SK-N-SH (cell line): ENCODE data around the gene TEP1. TPM values are rescaled to one million over a fixed set of nuclear protein-coding genes. Genes with fewer than 3 reads are reported as not detected.

Source experiments
- CTCF ChIA-PET: fragments of 300-600, 350-600 bp; formaldehyde crosslinking; extraction: SDS; loops from one replicate; lab custom pipeline; 2021; lab: Yijun Ruan, JAX
- POLR2A ChIA-PET: fragments of 350-600 bp; sonication (Branson Sonifier 250); formaldehyde crosslinking; extraction: SDS; loops from one replicate; lab custom pipeline; 2020; ENCODE audit warnings: antibody characterized with exemption, inconsistent platforms; lab: Yijun Ruan, JAX
- DNase-seq: peaks from one replicate; pipeline ENCODE4 v3.0.0; 2012
- H2AFZ ChIP-seq: fragments of 200-600 bp; sonication (generic); 2 replicates; pipeline ENCODE4 v1.8.1; 2016; ENCODE audit warnings: antibody characterized with exemption, mild to moderate bottlenecking, low read depth
- H3F3A ChIP-seq: fragments of 200-600 bp; sonication (generic); replicated peaks from 2 replicates; pipeline ENCODE3; 2016; ENCODE audit warnings: antibody characterized with exemption, mild to moderate bottlenecking; ENCODE audit not compliant: insufficient read depth
- H3K27ac ChIP-seq, 2 experiments: fragments of 200-500 bp in 1 of 2; fragments of 200-600 bp in 1 of 2; sonication (Bioruptor generic) in 1 of 2; sonication (generic), shearing (Covaris generic) in 1 of 2; 2 replicates each; pipeline versions ENCODE4 v1.5.1 to v1.6.1; 2014 to 2016; ENCODE audit warnings: low read depth in 2 of 2, inconsistent platforms in 1 of 2, low read length in 1 of 2, mild to moderate bottlenecking in 1 of 2, mixed read lengths in 1 of 2
- H3K27me3 ChIP-seq: fragments of 200-600 bp; sonication (generic), shearing (Covaris generic); 2 replicates; pipeline ENCODE4 v1.6.1; 2016; ENCODE audit warnings: mixed run types; ENCODE audit not compliant: insufficient read depth
- H3K36me3 ChIP-seq, 2 experiments: fragments of 200-500 bp in 1 of 2; fragments of 200-600 bp in 1 of 2; sonication (Bioruptor generic) in 1 of 2; sonication (generic) in 1 of 2; replicated peaks in 1 of 2; 2 replicates each; pipeline versions ENCODE3 to v1.5.1; 2014 to 2016; ENCODE audit warnings: low read length in 1 of 2, mild to moderate bottlenecking in 1 of 2; ENCODE audit not compliant: insufficient read depth in 2 of 2, control insufficient read depth in 1 of 2
- H3K4me1 ChIP-seq, 2 experiments: fragments of 200-500 bp in 1 of 2; fragments of 200-600 bp in 1 of 2; sonication (Bioruptor generic) in 1 of 2; sonication (generic), shearing (Covaris generic) in 1 of 2; 2 replicates each; pipeline versions ENCODE4 v1.5.1 to v1.6.1; 2014 to 2016; ENCODE audit warnings: low read depth in 1 of 2, low read length in 1 of 2, mixed run types in 1 of 2; ENCODE audit not compliant: insufficient read depth in 2 of 2, control insufficient read depth in 1 of 2
- H3K4me2 ChIP-seq: fragments of 200-600 bp; sonication (generic), shearing (Covaris generic); 2 replicates; pipeline ENCODE4 v1.6.1; 2017; ENCODE audit warnings: mixed run types
- H3K4me3 ChIP-seq, 2 experiments: fragments of 200-500 bp in 1 of 2; fragments of 200-600 bp in 1 of 2; sonication (Bioruptor generic) in 1 of 2; sonication (generic), shearing (Covaris generic) in 1 of 2; 2 replicates each; pipeline versions ENCODE4 v1.5.1 to v1.8.1; 2014 to 2016; ENCODE audit warnings: low read depth in 2 of 2, inconsistent platforms in 1 of 2, low read length in 1 of 2, mild to moderate bottlenecking in 1 of 2, mixed read lengths in 1 of 2, moderate library complexity in 1 of 2
- H3K79me2 ChIP-seq: fragments of 200-600 bp; sonication (generic); 2 replicates; pipeline ENCODE4 v1.8.1; 2017; ENCODE audit warnings: mild to moderate bottlenecking; ENCODE audit not compliant: insufficient read depth
- H3K9ac ChIP-seq: fragments of 200-600 bp; sonication (generic); 2 replicates; pipeline ENCODE4 v1.6.1; 2017; ENCODE audit warnings: mixed run types
- H3K9me2 ChIP-seq: fragments of 200-600 bp; sonication (generic); 2 replicates; pipeline ENCODE4 v1.6.1; 2017; ENCODE audit warnings: mixed run types
- H3K9me3 ChIP-seq: fragments of 200-600 bp; sonication (generic); 2 replicates; pipeline ENCODE4 v1.6.1; 2017; ENCODE audit warnings: mixed run types, mild to moderate bottlenecking, moderate library complexity
- H4K20me1 ChIP-seq: fragments of 200-600 bp; sonication (generic); 2 replicates; pipeline ENCODE4 v1.6.1; 2017; ENCODE audit warnings: mild to moderate bottlenecking, mixed run types; ENCODE audit not compliant: insufficient read depth
- CHD2 ChIP-seq: fragments of 150-350 bp; IDR thresholded peaks from 2 replicates; pipeline ENCODE4 v1.6.1; 2018; ENCODE audit warnings: low read length; ENCODE audit not compliant: partially characterized antibody
- ELF1 ChIP-seq: IDR thresholded peaks from 2 replicates; pipeline ENCODE4 v1.4.0; 2012
- FOSL2 ChIP-seq: IDR thresholded peaks from 2 replicates; pipeline ENCODE4 v1.4.0; 2012; ENCODE audit warnings: low read depth, mild to moderate bottlenecking, moderate library complexity, borderline replicate concordance
- FOXM1 ChIP-seq: IDR thresholded peaks from 2 replicates; pipeline ENCODE4 v1.4.0; 2012; ENCODE audit warnings: low read depth, mild to moderate bottlenecking
- GATA2 ChIP-seq: sonication (generic); formaldehyde crosslinking; IDR thresholded peaks from 2 replicates; pipeline ENCODE4 v1.5.0; 2020; ENCODE audit warnings: mild to moderate bottlenecking, missing genetic modification reagents
- JUND ChIP-seq: IDR thresholded peaks from 2 replicates; pipeline ENCODE4 v1.4.0; 2012
- NFIC ChIP-seq: IDR thresholded peaks from 2 replicates; pipeline ENCODE4 v1.4.0; 2012; ENCODE audit warnings: borderline replicate concordance
- NRF1 ChIP-seq: IDR thresholded peaks from 2 replicates; pipeline ENCODE4 v1.6.1; 2012; ENCODE audit warnings: low read depth, mild to moderate bottlenecking, low read length
- RAD21 ChIP-seq: IDR thresholded peaks from 2 replicates; pipeline ENCODE4 v1.6.1; 2012; ENCODE audit warnings: mild to moderate bottlenecking, low read length
- RCOR1 ChIP-seq: fragments of 150-350 bp; IDR thresholded peaks from 2 replicates; pipeline ENCODE4 v1.6.1; 2017; ENCODE audit warnings: antibody characterized with exemption, low read length
- SMC3 ChIP-seq: IDR thresholded peaks from 2 replicates; pipeline ENCODE4 v1.6.1; 2012; ENCODE audit warnings: low read depth, low read length, improper control_type of control experiment
- TAF1 ChIP-seq: IDR thresholded peaks from 2 replicates; pipeline ENCODE4 v1.6.1; 2012; ENCODE audit warnings: low read depth, mild to moderate bottlenecking, low read length, moderate library complexity, borderline replicate concordance
- WGBS: methylation state at CpG from one replicate; pipeline ENCODE4 v1.1.6; 2017; ENCODE audit warnings: low lambda C conversion rate; 5-methylcytosine and 5-hydroxymethylcytosine counted together
- polyA plus RNA-seq, 3 experiments: library from polyadenylated mRNA; depleted of rRNA; stranded (reverse); fragments of >200 nt; gene quantifications; 2 replicates each; pipeline ENCODE4 v1.2.3, GENCODE V29; 2012
- TF ChIP-seq, protein P1 (sequence below): IDR thresholded peaks from 2 replicates; pipeline ENCODE4 v1.4.0; 2012; ENCODE audit warnings: low read depth, borderline replicate concordance
- TF ChIP-seq, protein P2 (sequence below): fragments of 150-350 bp; IDR thresholded peaks from 2 replicates; pipeline ENCODE4 v1.6.1; 2017; ENCODE audit warnings: antibody characterized with exemption, low read length, low read depth, borderline replicate concordance
- TF ChIP-seq, protein P3 (sequence below): fragments of 150-350 bp; IDR thresholded peaks from 2 replicates; pipeline ENCODE4 v1.6.1; 2016; ENCODE audit warnings: mild to moderate bottlenecking, low read depth, low read length
- TF ChIP-seq, protein P4 (sequence below): IDR thresholded peaks from 2 replicates; pipeline ENCODE4; 2012
- TF ChIP-seq, protein P5 (sequence below): fragments of 200-600 bp; sonication (generic); IDR thresholded peaks from 2 replicates; pipeline ENCODE4 v1.6.1; 2017; ENCODE audit warnings: antibody characterized with exemption, mild to moderate bottlenecking, moderate library complexity

TEP1 gene
- polyA plus RNA-seq, 1 of the 3 experiments (the other 2 are of a cell fraction) = 12.1 TPM

DNA sequence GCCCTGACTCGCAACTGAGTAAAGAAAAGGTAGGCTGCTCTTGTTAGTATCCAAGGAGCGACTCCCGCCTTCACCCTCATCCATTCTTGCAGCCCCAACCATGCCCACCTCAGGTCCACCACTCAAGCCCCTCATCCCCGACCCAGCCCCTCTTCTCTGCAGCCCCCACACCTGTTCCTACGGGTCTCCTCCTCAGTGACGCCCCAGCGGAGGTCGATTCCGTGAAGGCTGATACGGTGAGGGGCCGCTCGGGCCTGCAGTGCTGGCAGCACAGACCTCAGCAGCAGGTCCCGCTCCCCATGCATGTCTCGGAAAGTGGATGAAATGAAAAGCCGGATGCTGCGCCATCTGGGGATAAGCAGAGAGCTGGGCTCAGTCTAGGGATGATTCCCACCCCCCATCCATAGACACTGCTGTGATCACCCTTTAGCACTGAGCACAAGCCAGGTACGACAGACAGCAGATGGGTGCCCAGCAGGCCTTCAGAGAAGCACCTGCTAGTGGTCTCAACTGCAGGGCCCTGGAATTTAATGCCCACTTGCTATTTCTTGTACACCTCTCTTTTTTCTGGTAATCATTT is 26.9 kb downstream of the TEP1 start:
- no peak overlapping the region for H3K27ac ChIP-seq
- H3K4me3 ChIP-seq = no peak overlapping the region
- 91% methylated on average over 17 of the region's 17 CpGs for WGBS
- H3K9me2 ChIP-seq = no peaks in the 10 kb centered on the region
- no peak for DNase-seq
- peaks cover 28 to 84% of the 10 kb centered on the region in 2 experiments for H3K36me3 ChIP-seq
- no peak overlapping the region for H2AFZ ChIP-seq
- no peaks in the 10 kb centered on the region for H3F3A ChIP-seq
- no peaks in the 10 kb centered on the region for H3K27me3 ChIP-seq
- POLR2A ChIA-PET = no interaction called here
- TF ChIP-seq, protein P1, sequence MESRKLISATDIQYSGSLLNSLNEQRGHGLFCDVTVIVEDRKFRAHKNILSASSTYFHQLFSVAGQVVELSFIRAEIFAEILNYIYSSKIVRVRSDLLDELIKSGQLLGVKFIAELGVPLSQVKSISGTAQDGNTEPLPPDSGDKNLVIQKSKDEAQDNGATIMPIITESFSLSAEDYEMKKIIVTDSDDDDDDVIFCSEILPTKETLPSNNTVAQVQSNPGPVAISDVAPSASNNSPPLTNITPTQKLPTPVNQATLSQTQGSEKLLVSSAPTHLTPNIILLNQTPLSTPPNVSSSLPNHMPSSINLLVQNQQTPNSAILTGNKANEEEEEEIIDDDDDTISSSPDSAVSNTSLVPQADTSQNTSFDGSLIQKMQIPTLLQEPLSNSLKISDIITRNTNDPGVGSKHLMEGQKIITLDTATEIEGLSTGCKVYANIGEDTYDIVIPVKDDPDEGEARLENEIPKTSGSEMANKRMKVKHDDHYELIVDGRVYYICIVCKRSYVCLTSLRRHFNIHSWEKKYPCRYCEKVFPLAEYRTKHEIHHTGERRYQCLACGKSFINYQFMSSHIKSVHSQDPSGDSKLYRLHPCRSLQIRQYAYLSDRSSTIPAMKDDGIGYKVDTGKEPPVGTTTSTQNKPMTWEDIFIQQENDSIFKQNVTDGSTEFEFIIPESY = no peak
- TF ChIP-seq, protein P2, sequence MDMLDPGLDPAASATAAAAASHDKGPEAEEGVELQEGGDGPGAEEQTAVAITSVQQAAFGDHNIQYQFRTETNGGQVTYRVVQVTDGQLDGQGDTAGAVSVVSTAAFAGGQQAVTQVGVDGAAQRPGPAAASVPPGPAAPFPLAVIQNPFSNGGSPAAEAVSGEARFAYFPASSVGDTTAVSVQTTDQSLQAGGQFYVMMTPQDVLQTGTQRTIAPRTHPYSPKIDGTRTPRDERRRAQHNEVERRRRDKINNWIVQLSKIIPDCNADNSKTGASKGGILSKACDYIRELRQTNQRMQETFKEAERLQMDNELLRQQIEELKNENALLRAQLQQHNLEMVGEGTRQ = no peak
- TF ChIP-seq ELF1 = no peak
- TF ChIP-seq NFIC = no peak
- TF ChIP-seq NRF1 = no peak
- TF ChIP-seq RAD21 = no peak
- TF ChIP-seq FOSL2 = no peak
- TF ChIP-seq TAF1 = no peak
- no peak for TF ChIP-seq CHD2
- TF ChIP-seq GATA2 = no peak
- TF ChIP-seq RCOR1 = no peak
- TF ChIP-seq, protein P3, sequence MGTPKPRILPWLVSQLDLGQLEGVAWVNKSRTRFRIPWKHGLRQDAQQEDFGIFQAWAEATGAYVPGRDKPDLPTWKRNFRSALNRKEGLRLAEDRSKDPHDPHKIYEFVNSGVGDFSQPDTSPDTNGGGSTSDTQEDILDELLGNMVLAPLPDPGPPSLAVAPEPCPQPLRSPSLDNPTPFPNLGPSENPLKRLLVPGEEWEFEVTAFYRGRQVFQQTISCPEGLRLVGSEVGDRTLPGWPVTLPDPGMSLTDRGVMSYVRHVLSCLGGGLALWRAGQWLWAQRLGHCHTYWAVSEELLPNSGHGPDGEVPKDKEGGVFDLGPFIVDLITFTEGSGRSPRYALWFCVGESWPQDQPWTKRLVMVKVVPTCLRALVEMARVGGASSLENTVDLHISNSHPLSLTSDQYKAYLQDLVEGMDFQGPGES = no peak
- no peak for TF ChIP-seq SMC3
- H3K4me1 ChIP-seq = no peaks in the 10 kb centered on the region
- CTCF ChIA-PET = no interaction called here
- no peak overlapping the region for H3K9ac ChIP-seq
- H4K20me1 ChIP-seq = no peaks in the 10 kb centered on the region
- H3K4me2 ChIP-seq = no peak overlapping the region
- H3K79me2 ChIP-seq = no peaks in the 10 kb centered on the region
- H3K9me3 ChIP-seq = no peaks in the 10 kb centered on the region

DNA sequence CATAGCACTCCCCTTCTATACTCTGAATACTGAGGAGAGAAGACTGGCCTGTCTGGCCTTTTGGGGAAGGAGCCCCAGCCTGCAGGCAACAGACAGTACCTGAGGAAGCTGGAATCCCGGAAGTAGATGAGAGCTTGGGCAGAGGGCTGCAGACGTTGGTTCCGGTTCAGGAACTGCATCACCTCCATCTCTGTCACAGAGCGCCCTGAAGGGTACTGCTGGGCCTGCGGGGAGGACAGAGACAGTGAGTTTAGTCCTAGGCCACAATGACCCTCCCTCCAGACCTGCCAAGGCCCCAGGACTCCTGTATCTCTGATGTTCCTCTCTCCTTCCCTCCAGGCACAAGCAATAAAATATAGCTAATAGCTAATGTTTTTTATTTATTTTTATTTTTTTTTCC is 28.4 kb downstream of the TEP1 start:
- Histone ChIP-seq H3K4me1 (no peaks in the 10 kb centered on the region), H3K36me3 (peaks cover 17 to 84% of the 10 kb centered on the region in 2 experiments), H3K9me3 (no peaks in the 10 kb centered on the region), H4K20me1 (no peaks in the 10 kb centered on the region), H3K27ac (no peak overlapping the region), H3K9me2 (no peaks in the 10 kb centered on the region), H3K27me3 (no peaks in the 10 kb centered on the region), H3K79me2 (no peaks in the 10 kb centered on the region), H3F3A (no peaks in the 10 kb centered on the region), H3K4me2 (no peak overlapping the region), H2AFZ (no peak overlapping the region), H3K9ac (no peak overlapping the region), H3K4me3 (no peak overlapping the region)
- ChIA-PET POLR2A (no interaction called here), CTCF (interaction anchor here (1.0 to 1.8 kb wide), 2 partner anchors 10 to 586 kb away, joined by 3 to 4 read pairs; no protein-coding TSS in a partner anchor)
- TF ChIP-seq NRF1 (no peak), FOXM1 (no peak), JUND (no peak), FOSL2 (no peak)
- TF ChIP-seq, protein P4, sequence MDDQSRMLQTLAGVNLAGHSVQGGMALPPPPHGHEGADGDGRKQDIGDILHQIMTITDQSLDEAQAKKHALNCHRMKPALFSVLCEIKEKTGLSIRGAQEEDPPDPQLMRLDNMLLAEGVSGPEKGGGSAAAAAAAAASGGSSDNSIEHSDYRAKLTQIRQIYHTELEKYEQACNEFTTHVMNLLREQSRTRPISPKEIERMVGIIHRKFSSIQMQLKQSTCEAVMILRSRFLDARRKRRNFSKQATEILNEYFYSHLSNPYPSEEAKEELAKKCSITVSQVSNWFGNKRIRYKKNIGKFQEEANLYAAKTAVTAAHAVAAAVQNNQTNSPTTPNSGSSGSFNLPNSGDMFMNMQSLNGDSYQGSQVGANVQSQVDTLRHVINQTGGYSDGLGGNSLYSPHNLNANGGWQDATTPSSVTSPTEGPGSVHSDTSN = no peak
- TF ChIP-seq, protein P5, sequence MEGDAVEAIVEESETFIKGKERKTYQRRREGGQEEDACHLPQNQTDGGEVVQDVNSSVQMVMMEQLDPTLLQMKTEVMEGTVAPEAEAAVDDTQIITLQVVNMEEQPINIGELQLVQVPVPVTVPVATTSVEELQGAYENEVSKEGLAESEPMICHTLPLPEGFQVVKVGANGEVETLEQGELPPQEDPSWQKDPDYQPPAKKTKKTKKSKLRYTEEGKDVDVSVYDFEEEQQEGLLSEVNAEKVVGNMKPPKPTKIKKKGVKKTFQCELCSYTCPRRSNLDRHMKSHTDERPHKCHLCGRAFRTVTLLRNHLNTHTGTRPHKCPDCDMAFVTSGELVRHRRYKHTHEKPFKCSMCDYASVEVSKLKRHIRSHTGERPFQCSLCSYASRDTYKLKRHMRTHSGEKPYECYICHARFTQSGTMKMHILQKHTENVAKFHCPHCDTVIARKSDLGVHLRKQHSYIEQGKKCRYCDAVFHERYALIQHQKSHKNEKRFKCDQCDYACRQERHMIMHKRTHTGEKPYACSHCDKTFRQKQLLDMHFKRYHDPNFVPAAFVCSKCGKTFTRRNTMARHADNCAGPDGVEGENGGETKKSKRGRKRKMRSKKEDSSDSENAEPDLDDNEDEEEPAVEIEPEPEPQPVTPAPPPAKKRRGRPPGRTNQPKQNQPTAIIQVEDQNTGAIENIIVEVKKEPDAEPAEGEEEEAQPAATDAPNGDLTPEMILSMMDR = no peak
- WGBS = 91% methylated on average over 5 of the region's 5 CpGs
- DNase-seq = no peak
